ENCODE results near the gene NFATC1.

Gene NFATC1

GRCh38 chr18:79472946-79473345 is 77.2 kb downstream of the NFATC1 start:
- DNase-seq (ENCODE audit: low spot score), result no peak
- in situ Hi-C loops (cut with MboI; ENCODE audit: low sequenced_read_pairs, unreplicated experiment), result no loop called here
- TF ChIP-seq, protein P1, sequence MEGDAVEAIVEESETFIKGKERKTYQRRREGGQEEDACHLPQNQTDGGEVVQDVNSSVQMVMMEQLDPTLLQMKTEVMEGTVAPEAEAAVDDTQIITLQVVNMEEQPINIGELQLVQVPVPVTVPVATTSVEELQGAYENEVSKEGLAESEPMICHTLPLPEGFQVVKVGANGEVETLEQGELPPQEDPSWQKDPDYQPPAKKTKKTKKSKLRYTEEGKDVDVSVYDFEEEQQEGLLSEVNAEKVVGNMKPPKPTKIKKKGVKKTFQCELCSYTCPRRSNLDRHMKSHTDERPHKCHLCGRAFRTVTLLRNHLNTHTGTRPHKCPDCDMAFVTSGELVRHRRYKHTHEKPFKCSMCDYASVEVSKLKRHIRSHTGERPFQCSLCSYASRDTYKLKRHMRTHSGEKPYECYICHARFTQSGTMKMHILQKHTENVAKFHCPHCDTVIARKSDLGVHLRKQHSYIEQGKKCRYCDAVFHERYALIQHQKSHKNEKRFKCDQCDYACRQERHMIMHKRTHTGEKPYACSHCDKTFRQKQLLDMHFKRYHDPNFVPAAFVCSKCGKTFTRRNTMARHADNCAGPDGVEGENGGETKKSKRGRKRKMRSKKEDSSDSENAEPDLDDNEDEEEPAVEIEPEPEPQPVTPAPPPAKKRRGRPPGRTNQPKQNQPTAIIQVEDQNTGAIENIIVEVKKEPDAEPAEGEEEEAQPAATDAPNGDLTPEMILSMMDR (IDR thresholded peaks at IDR 0.05; ENCODE audit: borderline replicate concordance, control extremely low read depth, extremely low read depth, insufficient read depth, missing control alignments), result no peak

GRCh38 chr18:79476031-79476917 is 80.5 kb downstream of the NFATC1 start:
- TF ChIP-seq, protein P1 (IDR thresholded peaks at IDR 0.05; ENCODE audit: borderline replicate concordance, control extremely low read depth, extremely low read depth, insufficient read depth, missing control alignments), result no peak
- in situ Hi-C loops (cut with MboI; ENCODE audit: low sequenced_read_pairs, unreplicated experiment), result no loop called here
- DNase-seq (ENCODE audit: low spot score), result no peak

GRCh38 chr18:79476918-79477571 is 81.3 kb downstream of the NFATC1 start:
- TF ChIP-seq, protein P1 (IDR thresholded peaks at IDR 0.05; ENCODE audit: borderline replicate concordance, control extremely low read depth, extremely low read depth, insufficient read depth, missing control alignments), result no peak
- DNase-seq (ENCODE audit: low spot score), result no peak
- in situ Hi-C loops (cut with MboI; ENCODE audit: low sequenced_read_pairs, unreplicated experiment), result no loop called here

DNA sequence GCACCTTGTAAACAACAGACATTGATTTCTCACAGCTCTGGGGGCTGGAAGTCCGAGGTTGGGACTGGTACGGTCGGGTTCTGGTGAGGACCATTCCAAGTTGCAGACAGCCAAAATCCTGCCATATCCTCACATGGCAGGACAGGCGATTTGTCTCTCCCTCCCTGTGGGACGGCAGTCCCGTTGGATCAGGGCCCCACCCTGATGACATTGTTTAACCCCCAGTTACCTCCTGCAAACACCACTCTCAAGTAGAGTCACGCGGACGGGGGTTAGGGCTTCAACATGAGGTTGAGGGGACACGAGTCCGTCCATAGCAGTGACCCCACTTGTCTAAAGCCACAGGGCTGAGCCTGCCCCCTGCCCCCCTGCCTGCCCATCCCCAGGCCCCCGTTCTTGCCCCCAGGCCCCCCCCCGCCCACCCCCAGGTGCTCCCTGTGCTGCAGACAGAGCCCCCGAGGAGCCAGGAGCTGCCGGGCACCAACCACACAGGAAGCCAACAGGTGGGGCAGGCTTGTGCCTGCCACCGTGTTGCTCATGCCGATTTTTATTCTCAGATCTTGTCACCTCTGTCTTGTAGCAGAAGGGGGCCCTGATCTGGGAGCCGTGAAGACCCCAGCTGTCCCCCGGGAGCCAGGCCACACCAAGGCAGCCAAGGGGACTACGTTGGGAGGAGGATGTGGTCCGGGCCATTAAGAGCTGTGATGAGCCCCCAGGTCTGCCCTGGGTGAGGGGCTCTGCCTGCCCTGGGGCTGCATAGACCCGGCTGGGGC is 82.2 kb downstream of the NFATC1 start:
- in situ Hi-C loops (cut with MboI; ENCODE audit: low sequenced_read_pairs, unreplicated experiment), result no loop called here
- no peak for DNase-seq (ENCODE audit: low spot score)
- TF ChIP-seq, protein P1 (IDR thresholded peaks at IDR 0.05; ENCODE audit: borderline replicate concordance, control extremely low read depth, extremely low read depth, insufficient read depth, missing control alignments), result no peak

GRCh38 chr18:79478484-79479115 is 82.9 kb downstream of the NFATC1 start:
- in situ Hi-C loops (cut with MboI; ENCODE audit: low sequenced_read_pairs, unreplicated experiment), result no loop called here
- DNase-seq (ENCODE audit: low spot score), result no peak
- TF ChIP-seq, protein P1 (IDR thresholded peaks at IDR 0.05; ENCODE audit: borderline replicate concordance, control extremely low read depth, extremely low read depth, insufficient read depth, missing control alignments), result no peak

All from GM13976 (cell line).